ENCODE data around the gene MXRA7. TPM values are rescaled to one million over a fixed set of nuclear protein-coding genes. Genes with fewer than 3 reads are reported as not detected.

The MXRA7 gene
- polyA plus RNA-seq, 1 of the 3 experiments (the other 2 are of a cell fraction), result 154 TPM

GRCh38 chr17:76704805-76705204 lies 6.0 kb downstream of the MXRA7 start:
- Histone ChIP-seq H4K20me1 (ENCODE audit: insufficient read depth) (peaks cover 53% of the 10 kb centered on the region), H3K9me2 (no peaks in the 10 kb centered on the region), H3F3A (replicated peaks; ENCODE audit: insufficient read depth) (peaks cover 38% of the 10 kb centered on the region), H3K4me3 (ENCODE audit: low read depth in 2 of 2, low read length in 1 of 2) (no peak overlapping the region), H3K4me1 (ENCODE audit: control insufficient read depth in 1 of 2, insufficient read depth in 2 of 2, low read depth in 1 of 2, low read length in 1 of 2) (peaks cover 25 to 43% of the 10 kb centered on the region in 2 experiments), H3K36me3 (replicated peaks in 1 of 2; ENCODE audit: control insufficient read depth in 1 of 2, insufficient read depth in 2 of 2, low read length in 1 of 2) (peaks cover 2 to 8% of the 10 kb centered on the region in 2 experiments), H3K79me2 (ENCODE audit: insufficient read depth) (peaks cover 98% of the 10 kb centered on the region), H2AFZ (ENCODE audit: low read depth) (no peak overlapping the region), H3K9ac (no peak overlapping the region), H3K27me3 (ENCODE audit: insufficient read depth) (no peaks in the 10 kb centered on the region), H3K9me3 (no peaks in the 10 kb centered on the region), H3K27ac (ENCODE audit: low read depth in 2 of 2, low read length in 1 of 2) (no peak overlapping the region), H3K4me2 (no peak overlapping the region)
- TF ChIP-seq EZH2phosphoT487 (IDR thresholded peaks at IDR 0.05; ENCODE audit: borderline replicate concordance, low read depth), result no peak
- no peak for TF ChIP-seq RXRA (IDR thresholded peaks at IDR 0.05; ENCODE audit: borderline replicate concordance, low read depth)
- no peak for TF ChIP-seq TCF12 (IDR thresholded peaks at IDR 0.05)
- no peak for TF ChIP-seq JUND (IDR thresholded peaks at IDR 0.05)
- TF ChIP-seq MEF2A (IDR thresholded peaks at IDR 0.05; ENCODE audit: borderline replicate concordance, low read depth), result no peak
- TF ChIP-seq MAX (IDR thresholded peaks at IDR 0.05; ENCODE audit: low read depth), result no peak
- no peak for TF ChIP-seq USF1 (IDR thresholded peaks at IDR 0.05; ENCODE audit: borderline replicate concordance, low read depth)
- no peak for TF ChIP-seq FOXM1 (IDR thresholded peaks at IDR 0.05; ENCODE audit: low read depth)
- TF ChIP-seq TEAD4 (IDR thresholded peaks at IDR 0.05; ENCODE audit: borderline replicate concordance, insufficient read depth), result no peak
- TF ChIP-seq NRF1 (IDR thresholded peaks at IDR 0.05; ENCODE audit: low read depth, low read length), result no peak
- TF ChIP-seq SMC3 (IDR thresholded peaks at IDR 0.05; ENCODE audit: low read depth, low read length), result no peak
- no peak for TF ChIP-seq RCOR1 (IDR thresholded peaks at IDR 0.05; ENCODE audit: low read length)
- no peak for TF ChIP-seq MXI1 (IDR thresholded peaks at IDR 0.05; ENCODE audit: low read depth, low read length)
- TF ChIP-seq ELF1 (IDR thresholded peaks at IDR 0.05), result no peak
- WGBS (ENCODE audit: low lambda C conversion rate), result 94% methylated on average over 4 of the region's 4 CpGs
- DNase-seq, result no peak
- POLR2A ChIA-PET, result no interaction called here
- CTCF ChIA-PET, result interaction anchor here (0.9 to 8.3 kb wide), 6 partner anchors 11 to 158 kb away, joined by 3 to 50 read pairs (median 3); no protein-coding TSS in a partner anchor

DNA sequence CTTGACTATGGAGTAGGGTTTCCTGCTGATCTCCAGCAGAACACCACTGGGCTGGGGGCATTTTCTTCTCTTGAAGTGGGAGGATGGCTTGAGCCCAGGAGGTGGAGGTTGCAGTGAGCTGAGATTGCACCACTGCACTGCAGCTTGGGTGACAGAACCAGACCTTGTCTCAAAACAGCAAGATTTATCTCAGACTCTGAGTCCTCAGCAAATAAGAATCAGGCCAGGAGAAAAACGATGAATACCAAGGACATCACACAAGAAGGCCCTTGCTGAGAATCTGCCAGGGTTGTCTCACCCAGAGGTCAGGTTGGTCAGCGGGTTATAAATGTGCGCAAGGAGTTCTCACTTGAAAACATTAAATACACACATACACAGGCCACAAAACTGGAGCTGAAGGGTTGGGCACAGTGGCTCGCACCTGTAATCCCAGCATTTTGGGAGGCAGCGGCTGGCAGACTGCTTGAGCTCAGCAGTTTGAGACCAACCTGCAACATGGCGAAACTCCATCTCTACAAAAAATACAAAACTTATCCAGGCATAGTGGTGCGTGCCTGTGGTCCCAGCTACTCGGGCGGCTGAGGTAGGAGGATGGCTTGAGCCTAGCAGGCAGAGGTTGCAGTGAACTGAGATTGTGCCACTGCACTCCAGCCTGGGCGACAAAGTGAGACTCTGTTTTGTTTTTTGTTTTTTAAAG lies 7.7 kb downstream of the MXRA7 start:
- DNase-seq, result no peak
- ChIA-PET POLR2A (interaction anchor here (0.7 kb wide), 1 partner anchor 163 kb away, joined by 3 read pairs; no protein-coding TSS in a partner anchor), CTCF (interaction anchor here (0.8 to 8.3 kb wide), 5 partner anchors 12 to 353 kb away, joined by 3 to 50 read pairs (median 5); no protein-coding TSS in a partner anchor)
- peaks cover 18 to 34% of the 10 kb centered on the region in 2 experiments for H3K4me1 ChIP-seq (ENCODE audit: control insufficient read depth in 1 of 2, insufficient read depth in 2 of 2, low read depth in 1 of 2, low read length in 1 of 2)
- H3K79me2 ChIP-seq (ENCODE audit: insufficient read depth), result peaks cover 98% of the 10 kb centered on the region
- H4K20me1 ChIP-seq (ENCODE audit: insufficient read depth), result peaks cover 55% of the 10 kb centered on the region
- H3K4me3 ChIP-seq (ENCODE audit: low read depth in 2 of 2, low read length in 1 of 2), result no peak overlapping the region
- 97% methylated on average over 10 of the region's 10 CpGs for WGBS (ENCODE audit: low lambda C conversion rate)
- H2AFZ ChIP-seq (ENCODE audit: low read depth), result no peak overlapping the region
- no peak overlapping the region for H3K9ac ChIP-seq
- no peak overlapping the region for H3K27ac ChIP-seq (ENCODE audit: low read depth in 2 of 2, low read length in 1 of 2)
- TF ChIP-seq TCF12 (IDR thresholded peaks at IDR 0.05) (no peak), RCOR1 (IDR thresholded peaks at IDR 0.05; ENCODE audit: low read length) (no peak), MAX (IDR thresholded peaks at IDR 0.05; ENCODE audit: low read depth) (no peak), SIN3A (IDR thresholded peaks at IDR 0.05; ENCODE audit: borderline replicate concordance, low read depth, low read length) (no peak), GATA2 (CRISPR knock-in tag; IDR thresholded peaks at IDR 0.05) (no peak), EP300 (IDR thresholded peaks at IDR 0.05; ENCODE audit: borderline replicate concordance in 1 of 2, low read depth in 1 of 2, low read length in 1 of 2) (no peak)
- TF ChIP-seq, protein P1, sequence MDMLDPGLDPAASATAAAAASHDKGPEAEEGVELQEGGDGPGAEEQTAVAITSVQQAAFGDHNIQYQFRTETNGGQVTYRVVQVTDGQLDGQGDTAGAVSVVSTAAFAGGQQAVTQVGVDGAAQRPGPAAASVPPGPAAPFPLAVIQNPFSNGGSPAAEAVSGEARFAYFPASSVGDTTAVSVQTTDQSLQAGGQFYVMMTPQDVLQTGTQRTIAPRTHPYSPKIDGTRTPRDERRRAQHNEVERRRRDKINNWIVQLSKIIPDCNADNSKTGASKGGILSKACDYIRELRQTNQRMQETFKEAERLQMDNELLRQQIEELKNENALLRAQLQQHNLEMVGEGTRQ (IDR thresholded peaks at IDR 0.05; ENCODE audit: borderline replicate concordance, low read depth, low read length), result no peak
- H3F3A ChIP-seq (replicated peaks; ENCODE audit: insufficient read depth), result peaks cover 34% of the 10 kb centered on the region
- H3K36me3 ChIP-seq (replicated peaks in 1 of 2; ENCODE audit: control insufficient read depth in 1 of 2, insufficient read depth in 2 of 2, low read length in 1 of 2), result peaks cover 2 to 8% of the 10 kb centered on the region in 2 experiments
- no peaks in the 10 kb centered on the region for H3K9me2 ChIP-seq
- no peaks in the 10 kb centered on the region for H3K9me3 ChIP-seq
- H3K4me2 ChIP-seq, result no peak overlapping the region
- no peaks in the 10 kb centered on the region for H3K27me3 ChIP-seq (ENCODE audit: insufficient read depth)

Data from SK-N-SH (cell line).